Epithelial cell of esophagus (primary cell): ENCODE measurements around the gene SCAMP2.
A peak's percentile ranks its signal among the peaks of the same experiment; 100 is the strongest.

ENCODE experiments used
- DNase-seq: peaks from one replicate; pipeline ENCODE4 v3.0.0; 2010; ENCODE audit warnings: low read depth
- H3K4me3 ChIP-seq: 2 replicates; pipeline ENCODE4 v1.5.1; 2011; ENCODE audit warnings: mild to moderate bottlenecking, low read length, control low read depth
- CTCF ChIP-seq: IDR thresholded peaks from 2 replicates; pipeline ENCODE4 v1.5.1; 2011; ENCODE audit warnings: low read depth, mild to moderate bottlenecking, low read length, control low read depth, inconsistent platforms; ENCODE audit not compliant: insufficient read depth; ENCODE audit errors: missing control alignments

The SCAMP2 gene

GRCh38 chr15:74882528-74882927, 9.4 kb upstream of the SCAMP2 start:
- H3K4me3 ChIP-seq: no peak overlapping the region
- no peak for DNase-seq
- TF ChIP-seq CTCF: no peak

GRCh38 chr15:74878273-74878672, 5.1 kb upstream of the SCAMP2 start:
- DNase-seq: no peak
- no peak for TF ChIP-seq CTCF
- H3K4me3 ChIP-seq: no peak overlapping the region

GRCh38 chr15:74873756-74874424, 725 bp upstream of the SCAMP2 start:
- peak overlapping the region; percentile 75 for H3K4me3 ChIP-seq
- no peak for DNase-seq
- TF ChIP-seq CTCF: no peak

- H3K4me3 ChIP-seq: peak overlapping the region; percentile 75
- no peak for DNase-seq
- TF ChIP-seq CTCF: no peak
These were observed 496 bp downstream of the SCAMP2 start for GRCh38 chr15:74872702-74873035.

- DNase-seq: peak; percentile 81
- no peak for TF ChIP-seq CTCF
- H3K4me3 ChIP-seq: no peak overlapping the region
These were observed 2.5 kb downstream of the SCAMP2 start for GRCh38 chr15:74870436-74871215.

GRCh38 chr15:74869726-74870407, 3.3 kb downstream of the SCAMP2 start:
- H3K4me3 ChIP-seq: no peak overlapping the region
- no peak for TF ChIP-seq CTCF
- no peak for DNase-seq
